Amniotic stem cell (primary cell): Measurements from ENCODE around the gene BACH2.
"Not testable (repeated sequence)": the region's sequence is repeated elsewhere in the genome, so short reads cannot be mapped to it uniquely, and the experiment has no call there.

Source experiments
- DNase-seq: peaks from one replicate; lab custom pipeline; 2025; lab: John Stamatoyannopoulos, UW

Gene BACH2

GRCh38 chr6:90296341-90297114, at the start of gene BACH2:
Gene BACH2, minus strand, starts transcription at chr6:90296843. Its CDS starts 287,999 bp downstream, at chr6:90008844.
- no peak for DNase-seq

- no peak for DNase-seq
Observed at GRCh38 chr6:90343576-90343975, 46.9 kb upstream of the BACH2 start.

- DNase-seq = no peak
Observed at GRCh38 chr6:90338409-90338808, 41.8 kb upstream of the BACH2 start.

- DNase-seq = no peak
Observed at GRCh38 chr6:90336388-90336947, 39.8 kb upstream of the BACH2 start.

- no peak for DNase-seq
Observed at GRCh38 chr6:90333928-90334327, 37.3 kb upstream of the BACH2 start.

GRCh38 chr6:90332978-90333543, 36.4 kb upstream of the BACH2 start:
- not testable (repeated sequence) for DNase-seq

GRCh38 chr6:90329386-90330077, 32.9 kb upstream of the BACH2 start:
- DNase-seq = no peak

- DNase-seq = no peak
Observed at GRCh38 chr6:90328004-90328403, 31.4 kb upstream of the BACH2 start.

- DNase-seq = no peak
Observed at GRCh38 chr6:90326404-90327057, 29.9 kb upstream of the BACH2 start.

- DNase-seq = no peak
Observed at GRCh38 chr6:90323706-90324105, 27.1 kb upstream of the BACH2 start.

GRCh38 chr6:90322976-90323474, 26.4 kb upstream of the BACH2 start:
- no peak for DNase-seq

- no peak for DNase-seq
Observed at GRCh38 chr6:90319979-90320685, 23.5 kb upstream of the BACH2 start.

- no peak for DNase-seq
Observed at GRCh38 chr6:90319044-90319443, 22.4 kb upstream of the BACH2 start.

GRCh38 chr6:90315986-90316385, 19.3 kb upstream of the BACH2 start:
- DNase-seq = no peak

GRCh38 chr6:90315354-90315950, 18.8 kb upstream of the BACH2 start:
- no peak for DNase-seq

- no peak for DNase-seq
Observed at GRCh38 chr6:90314514-90314913, 17.9 kb upstream of the BACH2 start.

- DNase-seq = no peak
Observed at GRCh38 chr6:90311569-90311968, 14.9 kb upstream of the BACH2 start.

GRCh38 chr6:90305800-90306448, 9.3 kb upstream of the BACH2 start:
- DNase-seq = no peak

GRCh38 chr6:90304308-90304707, 7.7 kb upstream of the BACH2 start:
- no peak for DNase-seq

- DNase-seq = no peak
Observed at GRCh38 chr6:90303039-90303438, 6.4 kb upstream of the BACH2 start.

- DNase-seq = no peak
Observed at GRCh38 chr6:90302320-90302719, 5.7 kb upstream of the BACH2 start.
